GM19240 (cell line): ENCODE measurements around the gene MAP3K7.
A peak's percentile ranks its signal among the peaks of the same experiment; 100 is the strongest.

Experiments used
- DNase-seq: peaks from one replicate; pipeline ENCODE4 v3.0.0; 2011; ENCODE audit warnings: low spot score; ENCODE audit not compliant: insufficient read length

MAP3K7 gene

DNA sequence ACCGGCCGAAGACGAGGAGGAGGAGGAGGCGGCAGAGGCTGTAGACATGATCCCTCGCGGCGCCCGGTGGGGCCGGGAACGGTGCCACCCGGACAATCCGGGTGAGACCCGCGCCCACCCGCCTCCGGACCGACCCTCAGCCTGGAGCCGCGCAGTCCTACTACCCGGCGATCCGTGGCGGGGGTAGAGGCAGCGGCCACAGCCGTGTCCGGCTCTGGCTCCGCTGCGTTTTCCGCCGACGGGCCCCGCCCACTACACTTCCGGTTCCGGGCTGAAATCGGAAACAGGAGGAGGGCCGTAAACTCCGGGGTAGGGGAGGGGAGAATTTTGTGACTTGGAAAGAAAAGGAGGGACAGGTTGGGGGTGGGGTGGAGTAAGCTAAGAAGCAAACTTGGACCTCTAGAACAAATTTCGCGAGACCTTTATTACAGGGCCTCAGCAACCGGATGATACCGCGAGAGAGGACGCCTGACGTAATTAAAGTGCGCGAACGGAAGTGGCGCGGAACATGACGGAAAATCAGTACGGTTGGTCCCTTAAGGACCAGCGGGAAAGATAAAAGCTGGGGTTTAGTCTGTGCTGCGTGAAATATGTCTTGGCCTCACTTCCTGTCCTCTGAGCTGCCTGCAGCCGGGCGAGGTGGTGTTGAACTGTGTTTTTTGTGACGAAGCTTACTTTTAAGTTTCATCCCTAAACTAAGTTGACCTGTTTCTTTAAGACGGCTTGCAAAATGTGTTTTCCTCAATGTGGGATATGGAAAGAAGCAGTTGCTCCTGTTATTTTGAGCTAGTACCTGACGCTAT, at the start of gene MAP3K7:
Gene MAP3K7 (minus strand): TSS at position 237 of the 803 bp plus-strand sequence. CDS start 189 bp downstream, at position 48.
- DNase-seq = peak; percentile 56

DNA sequence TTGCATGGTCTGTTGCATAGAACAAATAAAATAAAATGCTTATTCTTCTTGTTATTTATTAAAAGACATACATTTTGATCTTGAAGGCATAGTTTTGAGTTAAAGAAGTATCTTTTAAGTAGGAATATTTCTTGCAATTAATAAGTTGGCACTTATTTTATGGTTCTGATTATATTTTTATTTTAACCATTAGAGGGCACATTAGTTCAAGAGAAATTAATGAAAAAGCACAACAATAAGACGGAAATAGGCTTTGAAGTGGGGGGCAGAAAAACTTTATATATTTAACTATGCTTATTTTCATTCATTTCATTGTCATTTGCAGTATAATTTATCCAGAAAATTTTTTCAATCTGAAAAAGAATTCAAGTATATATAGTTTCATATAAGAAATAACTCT, 44.2 kb upstream of the MAP3K7 start:
- DNase-seq = no peak

DNA sequence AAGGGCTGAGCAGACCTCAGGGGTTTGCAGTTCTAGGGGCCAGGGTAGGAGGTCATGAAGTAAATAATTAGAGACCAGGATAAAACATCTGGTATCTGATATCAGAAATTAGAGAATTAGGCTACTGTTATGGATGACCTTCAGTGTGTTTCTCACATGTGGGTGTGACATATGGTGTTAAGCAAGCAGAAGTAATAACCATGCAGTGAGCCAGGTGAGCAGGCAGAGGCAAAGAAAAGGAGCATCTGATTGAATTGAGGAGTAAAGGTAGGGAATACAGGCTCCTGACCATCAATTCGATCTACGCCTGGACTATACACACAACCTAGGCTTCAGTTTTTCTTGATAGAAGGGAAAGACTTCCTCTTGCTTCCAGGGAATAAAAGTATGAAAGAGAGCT, 34.7 kb upstream of the MAP3K7 start:
- DNase-seq = no peak

DNA sequence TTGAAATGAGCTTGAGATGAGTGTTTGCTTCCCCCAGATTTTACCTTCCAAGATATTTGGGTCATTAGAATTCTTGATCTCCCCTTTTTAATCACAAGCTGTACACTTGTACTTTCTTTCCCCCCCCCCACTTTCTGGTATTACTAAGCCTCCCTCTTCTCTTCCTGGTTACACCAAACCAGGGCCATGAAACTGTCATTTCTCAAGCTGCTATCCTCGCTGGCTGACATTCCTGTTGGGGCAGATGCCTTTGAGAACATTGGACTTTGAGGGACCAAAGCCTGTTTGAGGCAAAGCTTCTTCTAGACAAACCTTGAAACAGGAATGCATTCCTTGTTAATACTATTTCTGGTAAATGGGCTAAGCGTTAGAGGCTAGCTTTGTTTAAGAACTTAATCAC, 32.3 kb upstream of the MAP3K7 start:
- no peak for DNase-seq

DNA sequence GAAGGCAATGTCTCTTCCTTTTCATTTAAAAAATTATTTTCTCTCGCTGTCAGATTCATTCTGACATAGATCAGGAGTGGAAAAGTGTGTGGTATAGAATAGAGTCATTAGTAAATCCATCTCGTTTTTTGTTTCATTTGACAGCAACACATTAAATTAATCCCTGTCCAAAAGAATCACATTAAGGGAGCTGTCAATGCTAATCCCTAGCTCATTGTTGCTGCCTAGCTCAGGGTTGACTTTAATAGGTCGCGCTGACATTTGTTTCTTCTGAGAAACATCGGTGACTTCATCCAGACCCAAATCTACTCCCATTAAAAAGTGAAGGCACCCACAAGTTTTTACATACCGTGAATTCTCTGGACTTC, 25.4 kb upstream of the MAP3K7 start:
- DNase-seq = no peak

DNA sequence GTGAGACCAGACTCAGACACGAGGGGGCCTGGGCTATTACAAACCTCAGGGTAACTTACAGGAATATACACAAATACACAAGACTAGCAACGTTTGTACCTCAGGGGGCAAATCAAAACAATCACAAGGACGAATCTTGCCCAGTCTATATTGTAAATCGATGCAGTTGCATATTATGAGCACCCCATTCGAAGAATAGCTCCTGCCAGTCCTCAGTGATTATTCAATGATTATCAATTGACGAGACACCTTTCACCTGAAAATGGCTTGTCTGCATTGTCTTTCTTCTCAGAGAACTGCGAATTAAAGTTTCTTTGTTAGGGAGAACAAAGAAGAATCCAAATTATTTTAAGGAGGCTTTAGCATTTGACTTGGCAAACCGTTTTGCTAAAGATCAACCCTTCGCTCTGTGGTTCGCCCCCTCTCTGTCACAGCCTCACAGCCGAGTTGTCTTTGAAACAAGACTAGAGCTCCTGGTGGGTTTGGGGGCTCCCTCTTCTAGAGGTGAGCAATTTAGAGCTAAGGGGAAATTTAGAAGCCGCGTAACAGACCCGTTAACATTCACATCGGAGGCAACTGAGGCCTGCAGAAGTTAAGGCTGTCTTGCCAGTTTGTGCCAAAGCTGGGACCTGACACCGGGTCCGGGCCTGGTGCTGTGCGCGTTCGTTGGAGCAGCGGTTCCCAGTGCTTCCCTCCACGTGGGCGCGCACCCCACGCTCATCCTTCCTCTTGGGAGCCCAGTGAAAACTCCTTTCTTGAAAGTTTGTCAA, 24.9 kb upstream of the MAP3K7 start:
- no peak for DNase-seq

DNA sequence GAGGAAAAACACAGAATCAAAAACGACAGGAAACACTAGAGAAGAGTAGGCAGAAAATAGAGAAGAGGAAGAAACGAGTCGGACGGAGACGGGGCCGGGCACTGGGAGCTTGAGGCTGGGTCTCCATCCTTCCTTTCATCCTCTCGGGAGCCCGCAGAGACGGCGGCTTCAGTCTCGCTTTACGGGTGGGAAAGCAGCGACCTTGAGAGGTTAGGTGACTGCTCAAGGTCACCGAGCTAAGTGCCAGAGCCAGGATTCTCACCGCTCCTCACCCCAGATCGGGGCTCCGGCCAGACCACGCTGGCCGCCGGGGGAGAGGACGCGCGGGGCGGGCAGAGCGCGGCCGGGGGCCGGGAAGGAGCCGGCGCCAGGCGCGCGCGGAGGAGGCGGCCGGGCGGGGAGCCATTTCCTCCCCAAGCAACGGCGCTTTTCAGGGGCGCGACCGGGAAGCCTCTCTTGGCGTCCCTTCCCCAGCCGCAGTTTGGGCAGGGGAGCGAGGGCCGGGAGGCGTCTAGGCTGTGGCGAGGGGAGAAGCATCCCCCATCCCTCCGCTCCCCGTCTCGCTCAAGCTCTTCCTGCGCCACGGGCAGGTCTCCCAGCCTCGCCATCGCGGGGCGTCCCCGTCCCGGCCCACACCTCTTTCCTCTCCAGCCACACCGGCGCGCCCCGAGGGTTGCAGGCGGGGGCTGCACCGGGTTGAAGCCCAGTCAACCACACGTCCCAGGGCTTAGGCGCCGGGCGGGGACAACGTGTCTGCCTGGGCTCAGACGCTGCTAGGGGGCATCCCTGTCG, 24.1 kb upstream of the MAP3K7 start:
- DNase-seq = no peak

DNA sequence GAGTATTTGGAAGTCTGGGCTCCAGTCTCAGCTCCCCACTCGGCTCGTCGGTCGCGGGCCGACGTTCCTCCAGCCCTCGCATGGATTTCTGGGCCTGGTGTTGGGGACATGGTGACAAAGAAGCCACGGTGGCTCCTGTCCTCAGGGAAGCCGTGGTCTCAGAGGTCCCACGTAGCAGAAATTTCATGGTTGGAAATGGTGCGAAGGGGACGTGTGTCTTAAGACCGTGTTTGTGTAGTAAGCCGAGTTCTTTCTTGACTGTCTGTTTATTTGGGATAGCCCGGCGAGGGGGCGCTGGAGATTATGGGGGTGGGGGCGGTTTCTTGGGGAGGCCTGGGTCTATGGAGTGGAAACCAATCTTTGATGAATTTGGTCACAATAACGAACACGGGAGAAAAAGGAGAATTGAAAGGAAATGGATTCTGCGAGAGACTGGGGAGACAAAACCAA, 23.5 kb upstream of the MAP3K7 start:
- DNase-seq = no peak

DNA sequence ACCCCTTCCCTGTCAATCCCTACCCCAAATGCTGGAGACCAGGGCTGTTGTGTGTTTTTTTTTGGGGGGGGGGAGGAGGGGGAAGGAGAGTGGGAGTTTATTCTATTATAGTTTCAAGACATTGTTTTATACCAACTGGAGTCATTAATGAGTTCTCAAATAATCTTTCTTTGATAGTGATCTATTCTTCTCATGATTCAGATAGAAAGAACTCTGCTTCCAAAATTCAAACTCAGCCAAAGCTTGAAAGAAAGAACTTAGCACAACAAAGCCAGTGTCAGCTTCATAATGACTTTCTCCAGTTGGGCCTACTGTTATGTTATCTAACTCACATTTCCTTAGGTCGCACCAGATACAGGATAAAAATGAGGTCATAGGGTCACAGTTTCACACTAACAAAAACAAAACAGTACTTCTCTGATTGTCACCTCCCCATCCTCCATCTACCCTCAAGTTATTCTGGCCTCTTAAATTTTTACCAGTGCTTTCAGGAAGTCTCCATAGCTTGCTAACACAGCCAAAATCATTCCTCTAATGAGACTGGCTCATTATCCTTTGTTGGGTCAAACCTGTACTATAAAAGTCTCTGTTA, 19.0 kb upstream of the MAP3K7 start:
- no peak for DNase-seq

DNA sequence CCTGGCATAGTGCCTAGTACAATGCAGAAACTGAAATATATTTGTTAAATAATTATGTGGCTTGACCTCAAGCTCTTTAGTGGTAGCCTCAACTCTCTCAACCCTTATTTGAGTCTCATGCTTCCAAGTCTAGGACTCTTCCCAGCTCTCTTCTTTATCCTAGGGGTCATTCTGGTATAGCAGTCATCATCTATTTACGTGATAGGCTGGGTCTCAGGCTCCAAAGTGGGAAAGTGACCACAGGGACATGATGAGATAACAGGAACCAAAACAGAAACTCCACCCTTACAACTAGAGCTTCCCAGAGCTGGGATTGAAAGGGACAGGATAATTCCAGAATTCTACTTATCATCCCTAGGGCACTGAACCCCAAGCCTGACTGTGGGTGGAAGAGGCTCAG, 17.7 kb upstream of the MAP3K7 start:
- DNase-seq = no peak

DNA sequence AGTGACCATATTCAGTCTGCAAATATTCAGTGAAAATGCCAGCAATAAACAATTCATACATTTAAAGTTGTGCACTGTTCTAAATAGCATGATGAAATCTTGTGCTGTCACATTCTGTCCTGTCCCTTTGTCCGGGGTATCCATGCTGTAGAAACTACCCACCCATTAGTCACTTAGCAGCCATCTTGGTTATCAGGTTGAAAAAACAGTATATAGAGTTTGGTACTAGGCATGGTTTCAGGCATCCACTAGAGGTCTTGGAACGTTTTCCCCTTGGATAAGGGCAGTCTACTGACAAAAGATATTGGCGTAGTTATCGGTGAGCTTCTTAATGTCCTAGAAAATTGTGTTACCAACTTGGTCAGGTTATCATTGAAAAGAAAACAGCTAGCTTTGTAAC, 12.3 kb upstream of the MAP3K7 start:
- no peak for DNase-seq

DNA sequence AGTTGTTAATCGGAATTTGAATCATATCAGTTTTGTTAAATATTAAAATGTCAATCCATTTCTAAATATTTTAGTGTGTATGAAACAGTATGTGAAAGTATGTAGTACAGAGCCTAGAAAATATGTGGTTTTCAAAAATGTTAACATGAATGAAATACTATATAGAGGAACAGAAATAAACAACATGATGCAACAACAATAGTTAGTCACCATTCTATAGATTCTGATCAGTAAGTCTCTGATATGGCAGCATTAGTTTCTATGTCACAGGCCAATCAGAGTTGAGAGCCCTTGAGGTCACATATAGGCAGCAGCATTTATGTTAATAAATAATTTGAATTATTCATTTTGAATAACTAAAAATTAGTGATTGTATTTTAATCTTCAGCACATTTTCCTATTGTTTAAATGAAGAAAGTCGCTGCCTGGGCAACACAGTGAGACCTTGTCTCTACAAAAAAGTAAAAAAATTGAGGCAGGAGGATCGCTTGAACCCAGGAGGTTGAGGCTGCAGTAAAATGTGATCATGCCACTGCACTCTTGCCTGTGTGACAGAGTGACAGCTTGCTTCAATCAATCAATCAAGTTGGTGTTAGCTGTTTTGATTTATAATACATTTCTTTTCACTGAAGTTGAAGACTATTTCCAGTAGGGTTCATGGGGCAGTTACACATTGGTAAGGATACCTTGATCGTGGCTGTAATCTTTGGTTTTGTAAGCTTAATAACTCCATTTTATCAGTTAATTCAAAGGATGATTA, 11.5 kb upstream of the MAP3K7 start:
- DNase-seq = no peak

DNA sequence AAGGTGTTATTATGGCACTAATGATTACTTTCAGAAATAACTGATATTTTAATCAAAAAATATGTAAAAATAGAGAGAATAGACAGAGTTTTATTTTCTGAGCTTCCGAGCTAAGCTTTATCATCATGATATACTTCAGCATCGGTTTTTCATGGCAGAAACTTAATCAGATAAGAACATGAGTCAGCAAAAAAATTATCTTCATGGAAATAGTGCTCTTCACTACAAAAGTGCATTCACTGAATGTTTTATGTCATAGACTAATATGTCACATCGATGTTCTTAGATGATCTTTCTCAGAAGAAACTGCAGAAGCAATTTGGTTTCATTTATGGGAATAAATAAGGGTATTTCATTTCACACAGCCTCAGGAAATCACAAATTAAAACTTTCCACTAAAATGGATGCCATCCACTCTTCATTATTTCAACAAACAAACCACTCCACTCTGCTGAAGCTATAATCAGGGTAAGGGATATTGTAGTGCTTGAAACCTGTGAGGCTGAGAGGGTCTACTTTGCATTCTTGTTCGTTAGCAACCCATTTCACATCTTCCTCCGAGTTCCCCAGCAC, 10.2 kb upstream of the MAP3K7 start:
- DNase-seq = no peak

DNA sequence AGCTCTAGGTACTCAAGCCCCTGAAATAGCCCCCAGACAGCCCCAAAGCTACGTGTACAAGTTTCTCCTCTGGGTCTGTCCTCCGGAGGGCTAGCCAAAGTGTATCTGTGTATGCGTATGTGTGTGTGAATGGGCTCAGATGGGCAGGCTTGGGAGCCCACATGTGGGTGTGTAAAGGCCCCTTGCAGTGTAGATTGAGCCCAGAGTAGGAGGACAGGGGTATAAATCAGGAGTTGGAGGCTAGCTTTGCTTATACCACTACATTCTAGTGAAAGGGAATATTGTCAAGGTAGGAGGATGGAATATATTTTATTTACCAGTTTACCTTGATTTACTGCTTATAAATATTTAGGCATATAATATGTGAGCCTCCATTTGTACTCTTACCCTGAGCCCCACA, 9.0 kb upstream of the MAP3K7 start:
- DNase-seq = no peak

DNA sequence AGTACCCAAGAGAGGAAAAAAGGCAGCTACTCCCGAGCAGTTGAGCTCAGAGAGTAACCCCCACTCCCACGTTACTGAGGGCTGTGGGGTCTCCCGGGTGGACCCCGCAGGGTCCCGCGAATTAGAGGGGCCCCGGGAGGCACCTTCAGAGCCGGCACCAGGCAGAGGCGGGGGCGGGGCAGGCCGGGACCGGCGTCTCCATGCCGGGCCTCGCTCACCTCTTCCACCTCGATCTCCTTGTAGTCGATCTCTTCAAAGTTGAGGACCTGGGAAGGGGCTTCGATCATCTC, 381 bp downstream of the MAP3K7 start:
- no peak for DNase-seq

DNA sequence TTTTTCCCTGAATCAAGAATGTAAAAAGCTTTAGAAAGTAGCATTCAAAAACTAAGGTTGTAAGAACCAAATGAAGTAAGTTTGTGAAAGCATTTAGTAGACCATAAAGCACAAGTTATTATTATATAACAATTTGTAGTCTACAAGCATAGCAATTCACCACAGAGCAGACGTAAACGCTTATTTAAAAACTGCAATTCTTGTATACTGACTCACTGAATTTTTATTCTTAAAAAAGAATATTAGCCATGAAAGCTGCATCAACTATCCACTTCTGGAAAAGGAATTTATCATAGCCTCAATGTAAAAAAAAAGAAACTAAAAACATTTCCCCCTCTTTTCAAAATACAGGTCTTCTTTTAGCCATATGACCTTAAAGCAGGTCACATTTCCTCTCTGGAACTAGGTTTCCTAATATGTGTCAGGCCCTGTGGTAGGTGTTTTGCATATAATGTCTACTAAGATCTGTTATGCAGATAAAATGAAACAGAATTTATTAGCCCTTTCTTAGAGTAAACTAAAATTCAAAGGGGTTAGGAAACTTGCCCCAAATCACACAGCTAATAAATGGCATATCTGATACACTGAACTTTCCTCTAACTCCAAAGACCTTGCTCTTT, 2.1 kb downstream of the MAP3K7 start:
- no peak for DNase-seq

DNA sequence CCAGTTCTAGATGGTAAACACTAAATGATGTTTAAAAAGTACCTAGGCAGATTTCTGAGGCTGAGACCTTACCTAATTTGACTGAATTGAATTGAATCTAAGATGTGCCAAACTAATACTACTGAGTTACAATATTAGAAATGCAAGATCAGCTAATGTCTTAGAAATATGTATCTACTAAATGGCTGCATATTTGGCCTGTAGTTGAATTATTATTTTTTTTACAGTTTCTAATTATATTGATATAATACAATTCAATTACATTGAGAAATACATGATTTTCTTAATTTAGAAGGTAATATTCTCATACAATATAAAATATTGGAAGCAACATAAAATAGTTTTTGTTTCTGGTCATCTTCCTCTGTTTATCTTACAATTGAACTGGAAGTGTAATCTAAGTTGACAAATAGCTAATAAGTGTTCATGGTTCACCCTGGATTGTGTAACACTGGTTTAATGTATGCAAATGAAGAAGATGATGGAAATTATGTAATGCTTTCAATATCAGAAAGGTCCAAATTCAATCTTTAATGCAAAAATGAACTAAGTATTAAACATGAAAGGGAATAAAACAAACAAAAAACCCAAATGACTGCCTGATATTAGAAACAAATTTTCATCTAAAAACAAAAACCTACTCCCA, 2.9 kb downstream of the MAP3K7 start:
- DNase-seq = no peak

DNA sequence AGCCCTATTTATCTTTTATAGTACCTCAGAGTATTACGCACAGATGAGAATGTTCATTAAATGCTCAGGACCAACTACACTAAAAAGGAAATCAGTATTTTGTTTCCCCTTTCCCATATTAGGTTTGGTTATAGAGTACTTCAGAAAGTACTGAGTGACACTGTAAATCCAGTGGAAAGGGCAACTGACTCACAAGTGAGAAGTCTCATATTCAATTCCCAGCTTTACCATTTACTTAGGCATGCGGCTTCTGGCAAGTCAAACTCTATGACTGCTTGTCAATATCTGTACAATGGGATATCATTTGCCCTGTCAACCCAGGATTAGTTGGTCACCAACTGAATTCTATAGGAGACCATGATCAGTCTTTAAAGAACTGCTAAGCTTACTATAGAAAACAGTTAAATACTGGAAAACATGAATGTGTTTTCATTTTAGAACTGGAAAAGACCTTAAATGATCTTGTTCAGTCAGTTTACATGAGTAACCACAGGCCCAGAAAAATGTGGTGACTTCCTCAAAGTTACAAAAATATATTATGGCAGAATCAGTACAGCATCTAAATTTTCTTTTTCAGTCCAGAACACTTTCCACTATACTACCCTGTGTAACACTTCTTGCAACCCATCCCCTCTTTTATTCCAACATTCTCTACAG, 3.6 kb downstream of the MAP3K7 start:
- no peak for DNase-seq

DNA sequence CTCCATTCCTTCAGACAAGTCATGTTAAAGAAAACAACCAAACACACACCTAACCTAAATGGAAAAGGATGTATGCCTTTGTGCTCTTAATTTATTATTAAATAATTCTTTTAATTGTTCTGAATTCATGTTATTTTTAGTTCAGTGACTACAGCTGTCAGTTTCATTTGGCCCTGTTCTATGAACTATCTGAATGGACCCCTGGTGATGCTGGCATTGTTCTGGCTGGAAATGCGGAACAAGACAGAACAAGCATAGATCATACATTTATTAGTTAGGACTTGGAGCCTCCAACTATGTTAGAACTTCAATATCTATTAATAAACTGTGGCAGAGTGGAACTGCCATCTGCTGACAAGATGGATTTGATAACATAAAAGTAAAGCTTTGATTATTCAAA, 5.7 kb downstream of the MAP3K7 start:
- no peak for DNase-seq
